K562 (cell line): Measurements from ENCODE around the gene GIPR. TPM values are rescaled to one million over a fixed set of nuclear protein-coding genes. Genes with fewer than 3 reads are reported as not detected.

ENCODE experiments used
- BRCA1 ChIP-seq, 2 experiments: fragments of 450-650 bp in 1 of 2; sonication (generic) in 1 of 2; formaldehyde crosslinking in 1 of 2; IDR thresholded peaks; 2 replicates each; pipeline versions ENCODE4 v1.5.0 to v1.6.1; 2017 to 2020; ENCODE audit warnings: mild to moderate bottlenecking in 1 of 2, missing genetic modification reagents in 1 of 2
- GABPA ChIP-seq: fragments of 200-800 bp; sonication (Bioruptor generic); conservative IDR thresholded peaks from 2 replicates; pipeline ENCODE4 v1.6.1; 2016; ENCODE audit warnings: low read depth, missing genetic modification characterization, missing compliant biosample characterization
- GABPB2 ChIP-seq: fragments of 250-450 bp; sonication (Bioruptor Pico); conservative IDR thresholded peaks from 2 replicates; pipeline ENCODE4 v1.5.1; 2021; ENCODE audit warnings: mild to moderate bottlenecking
- GATAD2B ChIP-seq: fragments of 450-650 bp; IDR thresholded peaks from 2 replicates; pipeline ENCODE4 v1.6.1; 2017; ENCODE audit warnings: mild to moderate bottlenecking, borderline replicate concordance
- KAT7 ChIP-seq: sonication (generic); formaldehyde crosslinking; IDR thresholded peaks from 2 replicates; pipeline ENCODE4 v1.8.0; 2022; ENCODE audit warnings: missing genetic modification reagents, mild to moderate bottlenecking, borderline replicate concordance
- KDM2B ChIP-seq: fragments of 250-450 bp; sonication (Bioruptor Pico); IDR thresholded peaks from 2 replicates; pipeline ENCODE4 v1.8.0; 2021; ENCODE audit warnings: mild to moderate bottlenecking, moderate library complexity
- KHSRP ChIP-seq: fragments of 450-650 bp; IDR thresholded peaks from 2 replicates; pipeline ENCODE4 v1.6.1; 2017
- KLF10 ChIP-seq: fragments of 250-450 bp; sonication (Bioruptor Pico); IDR thresholded peaks from 2 replicates; pipeline ENCODE4 v1.6.1; 2021; ENCODE audit warnings: matching md5 sums
- MCM5 ChIP-seq: fragments of 450-650 bp; IDR thresholded peaks from 2 replicates; pipeline ENCODE4 v1.6.1; 2016; ENCODE audit warnings: low read depth
- MITF ChIP-seq: IDR thresholded peaks from 2 replicates; pipeline ENCODE4 v1.6.1; 2014; ENCODE audit warnings: antibody characterized with exemption
- NBN ChIP-seq: fragments of 450-650 bp; IDR thresholded peaks from 2 replicates; pipeline ENCODE4 v1.6.1; 2016; ENCODE audit warnings: low read depth, mild to moderate bottlenecking
- POLR2AphosphoS5 ChIP-seq: IDR thresholded peaks from 2 replicates; pipeline ENCODE4 v1.6.1; 2011; ENCODE audit warnings: mild to moderate bottlenecking, low read depth, low read length, moderate library complexity; ENCODE audit not compliant: control insufficient read depth, insufficient read depth
- RUNX1 ChIP-seq: sonication (generic); IDR thresholded peaks from 2 replicates; pipeline ENCODE4 v1.6.1; 2016; ENCODE audit warnings: antibody characterized with exemption, low read depth
- SUPT5H ChIP-seq: fragments of 450-650 bp; IDR thresholded peaks from 2 replicates; pipeline ENCODE4 v1.6.1; 2016
- TAF7 ChIP-seq: fragments of 450-650 bp; IDR thresholded peaks from 2 replicates; pipeline ENCODE4 v1.6.1; 2016; ENCODE audit warnings: missing genetic modification characterization, missing compliant biosample characterization
- TCFL5 ChIP-seq: fragments of 250-450 bp; sonication (Bioruptor Pico); conservative IDR thresholded peaks from 2 replicates; pipeline ENCODE4 v1.6.1; 2021; ENCODE audit warnings: mild to moderate bottlenecking, moderate library complexity, matching md5 sums
- THRAP3 ChIP-seq: fragments of 450-650 bp; IDR thresholded peaks from 2 replicates; pipeline ENCODE4 v1.6.1; 2016; ENCODE audit warnings: mild to moderate bottlenecking, inconsistent platforms, borderline replicate concordance
- TRIM28 ChIP-seq: fragments of 450-650 bp; IDR thresholded peaks from 2 replicates; pipeline ENCODE4 v1.6.1; 2017
- XRCC4 ChIP-seq: IDR thresholded peaks from one replicate; pipeline ENCODE4 v1.6.1; 2011; ENCODE audit not compliant: insufficient read depth, insufficient read length; ENCODE audit errors: extremely low read depth
- ZC3H8 ChIP-seq: fragments of 450-650 bp; IDR thresholded peaks from 2 replicates; pipeline ENCODE4 v1.6.1; 2017
- ZNF395 ChIP-seq: fragments of 200-800 bp; sonication (Bioruptor generic); IDR thresholded peaks from 2 replicates; pipeline ENCODE4 v1.6.1; 2017; ENCODE audit warnings: missing genetic modification characterization, missing compliant biosample characterization
- ZNF696 ChIP-seq: fragments of 250-450 bp; sonication (Bioruptor Pico); conservative IDR thresholded peaks from 2 replicates; pipeline ENCODE4 v1.4.0; 2020; ENCODE audit warnings: mild to moderate bottlenecking, moderate library complexity
- ZNF699 ChIP-seq: fragments of 250-450 bp; sonication (Bioruptor Pico); IDR thresholded peaks from 2 replicates; pipeline ENCODE4 v1.8.0; 2021; ENCODE audit warnings: mild to moderate bottlenecking, moderate library complexity; ENCODE audit not compliant: insufficient replicate concordance
- polyA plus RNA-seq, 8 experiments: library from polyadenylated mRNA; depleted of rRNA in 4 of 8; stranded (reverse) in 5 of 8; unstranded in 3 of 8; fragments of >200 nt; fragmentation: Nextera tagmentation in 2 of 8; fragmentation: Illumina TruSeq in 1 of 8; extraction: Ambion mirVana in 2 of 8; extraction: Trizol in 1 of 8; gene quantifications; 2 replicates each; pipeline versions ENCODE4 v1.2.1 to v1.2.3, GENCODE V29; 2011 to 2014; ENCODE audit warnings: inconsistent platforms in 1 of 8, missing spikeins in 1 of 8
- total RNA-seq, 7 experiments: library from RNA; depleted of rRNA in 6 of 7; stranded (reverse); fragments of >200 nt in 6 of 7; fragmentation: Illumina TruSeq in 2 of 7; extraction: Trizol in 2 of 7; gene quantifications; 2 replicates each; pipeline versions ENCODE4 v1.2.1 to v1.2.3, GENCODE V29; 2011 to 2021; ENCODE audit warnings: low replicate concordance in 1 of 7
- TF ChIP-seq, protein P1 (sequence below), 2 experiments: fragments of 450-650 bp; IDR thresholded peaks; 2 replicates each; pipeline ENCODE4 v1.6.1; 2016
- TF ChIP-seq, protein P2 (sequence below): IDR thresholded peaks from 2 replicates; pipeline ENCODE4 v1.6.1; 2012; ENCODE audit warnings: low read depth, low read length, improper control_type of control experiment, borderline replicate concordance

The GIPR gene
- total and polyA plus RNA-seq, 9 of the 15 experiments (the other 6 are each of a cell fraction or from before 2014, with no cell fraction given): 2.2 to 26.8 (median 12.7) TPM

DNA sequence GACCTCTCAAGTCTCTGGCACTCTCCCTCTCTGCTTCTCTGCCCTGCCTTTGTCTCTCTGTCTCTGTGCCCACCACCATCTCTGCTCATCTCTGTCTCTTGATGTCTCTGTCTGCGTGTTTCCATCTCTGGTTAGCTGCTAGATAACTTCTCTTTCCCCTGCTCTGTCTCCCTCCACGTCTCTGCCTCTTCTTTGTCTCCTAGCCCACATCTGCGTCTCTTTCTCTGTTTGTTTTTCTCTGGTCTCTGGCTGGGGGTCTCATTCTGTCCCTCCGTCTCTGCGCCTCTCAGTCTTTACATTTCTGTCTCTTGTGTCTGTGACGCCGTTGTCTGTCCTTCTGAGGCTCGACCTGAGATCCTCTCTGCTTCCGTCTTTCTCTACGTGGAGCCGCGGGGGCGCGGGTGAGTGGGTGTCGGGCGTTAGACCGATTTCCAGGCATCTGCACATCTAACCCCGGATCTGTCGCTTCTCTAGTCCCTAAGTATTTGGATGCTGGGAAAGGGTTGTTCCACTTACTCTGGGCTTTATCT, 386 bp downstream of the GIPR start (continued):
- TF ChIP-seq THRAP3 (peak; percentile 97), KDM2B (CRISPR knock-in tag) (no peak), ZC3H8 (peak; percentile 78), GATAD2B (no peak), XRCC4 (no peak), RUNX1 (no peak), NBN (peak; percentile 30), BRCA1 (IDR thresholded peaks at IDR 0.05) (no peak), BRCA1 (CRISPR knock-in tag; IDR thresholded peaks at IDR 0.05) (no peak), MITF (no peak), TAF7 (tag) (peak; percentile 75; the same call in 1 of the 2 replicates), KHSRP (0 out of 2 replicates have a peak, but pooled peaks have one; percentile 32), POLR2AphosphoS5 (0 out of 2 replicates have a peak, but pooled peaks have one; percentile 20), GABPA (tag) (no peak), TRIM28 (no peak), KLF10 (no peak), TCFL5 (CRISPR knock-in tag) (no peak), KAT7 (CRISPR knock-in tag) (0 out of 2 replicates have a peak, but pooled peaks have one; percentile 36), ZNF696 (no peak), ZNF699 (no peak), MCM5 (no peak), GABPB2 (CRISPR knock-in tag) (no peak), SUPT5H (peak; percentile 65; the same call in 1 of the 2 replicates), ZNF395 (CRISPR knock-in tag) (no peak)
- TF ChIP-seq, protein P1, sequence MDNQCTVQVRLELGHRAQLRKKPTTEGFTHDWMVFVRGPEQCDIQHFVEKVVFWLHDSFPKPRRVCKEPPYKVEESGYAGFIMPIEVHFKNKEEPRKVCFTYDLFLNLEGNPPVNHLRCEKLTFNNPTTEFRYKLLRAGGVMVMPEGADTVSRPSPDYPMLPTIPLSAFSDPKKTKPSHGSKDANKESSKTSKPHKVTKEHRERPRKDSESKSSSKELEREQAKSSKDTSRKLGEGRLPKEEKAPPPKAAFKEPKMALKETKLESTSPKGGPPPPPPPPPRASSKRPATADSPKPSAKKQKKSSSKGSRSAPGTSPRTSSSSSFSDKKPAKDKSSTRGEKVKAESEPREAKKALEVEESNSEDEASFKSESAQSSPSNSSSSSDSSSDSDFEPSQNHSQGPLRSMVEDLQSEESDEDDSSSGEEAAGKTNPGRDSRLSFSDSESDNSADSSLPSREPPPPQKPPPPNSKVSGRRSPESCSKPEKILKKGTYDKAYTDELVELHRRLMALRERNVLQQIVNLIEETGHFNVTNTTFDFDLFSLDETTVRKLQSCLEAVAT (IDR thresholded peaks at IDR 0.05): peak; percentile 74 to 84
- TF ChIP-seq, protein P2, sequence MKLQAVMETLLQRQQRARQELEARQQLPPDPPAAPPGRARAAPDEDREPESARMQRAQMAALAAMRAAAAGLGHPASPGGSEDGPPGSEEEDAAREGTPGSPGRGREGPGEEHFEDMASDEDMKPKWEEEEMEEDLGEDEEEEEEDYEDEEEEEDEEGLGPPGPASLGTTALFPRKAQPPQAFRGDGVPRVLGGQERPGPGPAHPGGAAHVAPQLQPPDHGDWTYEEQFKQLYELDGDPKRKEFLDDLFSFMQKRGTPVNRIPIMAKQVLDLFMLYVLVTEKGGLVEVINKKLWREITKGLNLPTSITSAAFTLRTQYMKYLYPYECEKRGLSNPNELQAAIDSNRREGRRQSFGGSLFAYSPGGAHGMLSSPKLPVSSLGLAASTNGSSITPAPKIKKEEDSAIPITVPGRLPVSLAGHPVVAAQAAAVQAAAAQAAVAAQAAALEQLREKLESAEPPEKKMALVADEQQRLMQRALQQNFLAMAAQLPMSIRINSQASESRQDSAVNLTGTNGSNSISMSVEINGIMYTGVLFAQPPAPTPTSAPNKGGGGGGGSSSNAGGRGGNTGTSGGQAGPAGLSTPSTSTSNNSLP: 0 out of 2 replicates have a peak, but pooled peaks have one; percentile 30
